HepG2 (cell line): ENCODE measurements around the gene FER1L5. TPM values are rescaled to one million over a fixed set of nuclear protein-coding genes. Genes with fewer than 3 reads are reported as not detected.
A peak's percentile ranks its signal among the peaks of the same experiment; 100 is the strongest.

Experiments
- ARNTL ChIP-seq: sonication (generic); formaldehyde crosslinking; IDR thresholded peaks from 2 replicates; pipeline ENCODE4 v1.4.0; 2020; ENCODE audit warnings: mild to moderate bottlenecking, missing genetic modification reagents
- FOXA3 ChIP-seq: IDR thresholded peaks from 2 replicates; pipeline ENCODE4 v1.6.1; 2016; ENCODE audit warnings: missing genetic modification reagents, missing compliant biosample characterization
- GATAD1 ChIP-seq: IDR thresholded peaks from 2 replicates; pipeline ENCODE4 v1.6.1; 2016; ENCODE audit warnings: missing genetic modification reagents, missing compliant biosample characterization
- ONECUT2 ChIP-seq: sonication (generic); formaldehyde crosslinking; IDR thresholded peaks from 2 replicates; pipeline ENCODE4 v1.4.0; 2020; ENCODE audit warnings: missing genetic modification reagents
- RCOR2 ChIP-seq: IDR thresholded peaks from 2 replicates; pipeline ENCODE4 v1.6.1; 2016; ENCODE audit warnings: missing biosample characterization, missing genetic modification reagents
- STAG1 ChIP-seq: sonication (generic); formaldehyde crosslinking; IDR thresholded peaks from 2 replicates; pipeline ENCODE4 v1.4.0; 2020; ENCODE audit warnings: missing genetic modification reagents
- YY1 ChIP-seq: IDR thresholded peaks from 2 replicates; pipeline ENCODE4 v1.6.1; 2011; ENCODE audit warnings: low read length, low read depth, moderate library complexity, mild to moderate bottlenecking; ENCODE audit not compliant: insufficient read depth, insufficient replicate concordance
- ZBTB8A ChIP-seq: sonication (generic); formaldehyde crosslinking; IDR thresholded peaks from 2 replicates; pipeline ENCODE4 v1.4.0; 2020; ENCODE audit warnings: mild to moderate bottlenecking, low read depth, missing genetic modification reagents, borderline replicate concordance
- ZNF552 ChIP-seq: sonication (generic); formaldehyde crosslinking; IDR thresholded peaks from 2 replicates; pipeline ENCODE4 v1.9.0; 2022; ENCODE audit warnings: missing genetic modification reagents, mild to moderate bottlenecking, borderline replicate concordance
- ZNF616 ChIP-seq: sonication (generic); formaldehyde crosslinking; IDR thresholded peaks from 2 replicates; pipeline ENCODE4 v1.5.0; 2020; ENCODE audit warnings: low read depth, mild to moderate bottlenecking, missing genetic modification reagents
- ZNF703 ChIP-seq: sonication (generic); formaldehyde crosslinking; IDR thresholded peaks from 2 replicates; pipeline ENCODE4 v1.5.1; 2020; ENCODE audit warnings: missing genetic modification reagents, mild to moderate bottlenecking, moderate library complexity, borderline replicate concordance
- polyA plus RNA-seq, 8 experiments: library from polyadenylated mRNA; depleted of rRNA in 3 of 8; stranded (reverse) in 7 of 8; unstranded in 1 of 8; fragments of >200 nt; fragmentation: Illumina TruSeq in 4 of 8; extraction: Trizol in 4 of 8; gene quantifications; 2 replicates each; pipeline versions ENCODE4 v1.2.1 to v1.2.3, GENCODE V29; 2011 to 2016; ENCODE audit warnings: low read depth in 4 of 8, missing spikeins in 1 of 8, mixed read lengths in 1 of 8; ENCODE audit not compliant: insufficient read depth in 1 of 8
- total RNA-seq, 5 experiments: library from RNA; depleted of rRNA; stranded (reverse); fragments of >200 nt; fragmentation: Illumina TruSeq; extraction: Trizol; gene quantifications; 2 replicates each; pipeline ENCODE4 v1.2.3, GENCODE V29; 2016; ENCODE audit warnings: low read depth in 1 of 5
- TF ChIP-seq, protein P1 (sequence below): sonication (generic); formaldehyde crosslinking; IDR thresholded peaks from 2 replicates; pipeline ENCODE4 v1.4.0; 2020; ENCODE audit warnings: missing genetic modification reagents; ENCODE audit errors: not compliant biosample characterization
- TF ChIP-seq, protein P2 (sequence below): sonication (generic); formaldehyde crosslinking; IDR thresholded peaks from 2 replicates; pipeline ENCODE4 v1.9.0; 2021; ENCODE audit warnings: missing genetic modification reagents, mild to moderate bottlenecking, borderline replicate concordance
- TF ChIP-seq, protein P3 (sequence below): sonication (generic); formaldehyde crosslinking; IDR thresholded peaks from 2 replicates; pipeline ENCODE4 v1.9.0; 2021; ENCODE audit warnings: missing genetic modification reagents, borderline replicate concordance
- TF ChIP-seq, protein P4 (sequence below): fragments of 450-650 bp; IDR thresholded peaks from 2 replicates; pipeline ENCODE4 v1.6.1; 2017
- TF ChIP-seq, protein P5 (sequence below): sonication (generic); formaldehyde crosslinking; IDR thresholded peaks from 2 replicates; pipeline ENCODE4 v1.5.0; 2020; ENCODE audit warnings: mild to moderate bottlenecking, missing genetic modification reagents, borderline replicate concordance
- TF ChIP-seq, protein P6 (sequence below): IDR thresholded peaks from 2 replicates; pipeline ENCODE4 v1.6.1; 2016; ENCODE audit warnings: mild to moderate bottlenecking, missing biosample characterization, missing genetic modification reagents
- TF ChIP-seq, protein P7 (sequence below): sonication (generic); formaldehyde crosslinking; IDR thresholded peaks from 2 replicates; pipeline ENCODE4 v1.5.0; 2020; ENCODE audit warnings: missing genetic modification reagents, mild to moderate bottlenecking, borderline replicate concordance

The FER1L5 gene
- total and polyA plus RNA-seq, 2 of the 13 experiments (the other 11 are each of a cell fraction or from before 2014, with no cell fraction given) = 0.02 to 0.08 TPM

DNA sequence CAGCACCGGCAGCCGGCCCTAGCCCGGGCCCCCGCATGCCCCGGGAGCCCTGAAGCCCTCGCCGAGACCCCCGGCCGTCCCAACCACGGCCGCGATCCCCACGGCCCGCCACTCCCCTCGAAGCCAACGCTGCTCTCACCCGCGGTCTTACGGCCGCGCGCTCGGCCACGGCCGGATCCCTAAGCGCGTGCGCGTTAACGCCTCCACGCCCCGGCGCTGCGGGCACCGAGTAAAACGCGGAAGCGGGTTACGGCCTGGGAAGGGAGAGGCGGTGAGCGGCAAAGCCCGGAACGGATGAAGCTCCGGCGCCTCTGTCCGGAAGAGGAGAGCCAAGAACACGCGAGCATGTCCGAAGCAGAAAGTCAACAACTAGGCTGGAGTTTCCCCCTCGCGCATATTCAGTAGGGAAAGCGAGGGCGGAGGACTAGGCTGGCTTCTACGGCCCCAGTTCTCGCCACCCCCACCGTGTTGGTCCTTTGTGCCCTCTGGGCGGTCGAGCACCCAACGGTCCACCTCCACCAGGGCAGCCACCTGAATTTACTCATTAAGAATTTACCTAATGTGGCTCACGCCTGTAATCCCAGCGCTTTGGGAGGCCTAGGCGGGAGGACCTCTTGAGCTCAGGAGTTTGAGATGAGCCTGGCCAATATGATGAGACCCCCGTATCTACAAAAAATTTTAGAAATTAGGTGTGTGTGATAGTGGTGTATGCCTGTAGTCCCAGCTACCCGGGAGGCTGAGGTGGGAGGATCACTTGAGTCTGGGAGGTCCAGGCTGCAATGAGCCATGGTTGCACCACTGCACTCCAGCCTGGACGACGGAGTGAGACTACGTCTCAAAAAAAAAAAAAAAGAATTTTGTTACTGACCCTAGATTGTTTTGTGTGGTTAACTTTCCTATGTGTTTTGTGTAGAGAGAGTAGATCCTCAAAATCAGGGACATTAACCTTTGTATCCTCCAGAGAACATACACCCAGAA lies 4.1 kb upstream of the FER1L5 start, which contains the start of gene KANSL3 (continued):
- no peak for TF ChIP-seq ONECUT2 (CRISPR knock-in tag)
- TF ChIP-seq, protein P1, sequence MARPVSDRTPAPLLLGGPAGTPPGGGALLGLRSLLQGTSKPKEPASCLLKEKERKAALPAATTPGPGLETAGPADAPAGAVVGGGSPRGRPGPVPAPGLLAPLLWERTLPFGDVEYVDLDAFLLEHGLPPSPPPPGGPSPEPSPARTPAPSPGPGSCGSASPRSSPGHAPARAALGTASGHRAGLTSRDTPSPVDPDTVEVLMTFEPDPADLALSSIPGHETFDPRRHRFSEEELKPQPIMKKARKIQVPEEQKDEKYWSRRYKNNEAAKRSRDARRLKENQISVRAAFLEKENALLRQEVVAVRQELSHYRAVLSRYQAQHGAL (CRISPR knock-in tag) = peak; percentile 92
- no peak for TF ChIP-seq ZBTB8A (CRISPR knock-in tag)
- TF ChIP-seq ARNTL (CRISPR knock-in tag) = peak; percentile 73; the same call in 1 of the 2 replicates
- TF ChIP-seq, protein P2, sequence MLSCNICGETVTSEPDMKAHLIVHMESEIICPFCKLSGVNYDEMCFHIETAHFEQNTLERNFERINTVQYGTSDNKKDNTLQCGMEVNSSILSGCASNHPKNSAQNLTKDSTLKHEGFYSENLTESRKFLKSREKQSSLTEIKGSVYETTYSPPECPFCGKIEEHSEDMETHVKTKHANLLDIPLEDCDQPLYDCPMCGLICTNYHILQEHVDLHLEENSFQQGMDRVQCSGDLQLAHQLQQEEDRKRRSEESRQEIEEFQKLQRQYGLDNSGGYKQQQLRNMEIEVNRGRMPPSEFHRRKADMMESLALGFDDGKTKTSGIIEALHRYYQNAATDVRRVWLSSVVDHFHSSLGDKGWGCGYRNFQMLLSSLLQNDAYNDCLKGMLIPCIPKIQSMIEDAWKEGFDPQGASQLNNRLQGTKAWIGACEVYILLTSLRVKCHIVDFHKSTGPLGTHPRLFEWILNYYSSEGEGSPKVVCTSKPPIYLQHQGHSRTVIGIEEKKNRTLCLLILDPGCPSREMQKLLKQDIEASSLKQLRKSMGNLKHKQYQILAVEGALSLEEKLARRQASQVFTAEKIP (CRISPR knock-in tag) = no peak
- TF ChIP-seq FOXA3 (CRISPR knock-in tag) = peak; percentile 93
- TF ChIP-seq STAG1 (CRISPR knock-in tag) = peak; percentile 38
- TF ChIP-seq, protein P3, sequence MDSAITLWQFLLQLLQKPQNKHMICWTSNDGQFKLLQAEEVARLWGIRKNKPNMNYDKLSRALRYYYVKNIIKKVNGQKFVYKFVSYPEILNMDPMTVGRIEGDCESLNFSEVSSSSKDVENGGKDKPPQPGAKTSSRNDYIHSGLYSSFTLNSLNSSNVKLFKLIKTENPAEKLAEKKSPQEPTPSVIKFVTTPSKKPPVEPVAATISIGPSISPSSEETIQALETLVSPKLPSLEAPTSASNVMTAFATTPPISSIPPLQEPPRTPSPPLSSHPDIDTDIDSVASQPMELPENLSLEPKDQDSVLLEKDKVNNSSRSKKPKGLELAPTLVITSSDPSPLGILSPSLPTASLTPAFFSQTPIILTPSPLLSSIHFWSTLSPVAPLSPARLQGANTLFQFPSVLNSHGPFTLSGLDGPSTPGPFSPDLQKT = peak; percentile 75
- peak; percentile 93 for TF ChIP-seq YY1
- peak; percentile 88 for TF ChIP-seq GATAD1 (CRISPR knock-in tag)
- TF ChIP-seq, protein P4, sequence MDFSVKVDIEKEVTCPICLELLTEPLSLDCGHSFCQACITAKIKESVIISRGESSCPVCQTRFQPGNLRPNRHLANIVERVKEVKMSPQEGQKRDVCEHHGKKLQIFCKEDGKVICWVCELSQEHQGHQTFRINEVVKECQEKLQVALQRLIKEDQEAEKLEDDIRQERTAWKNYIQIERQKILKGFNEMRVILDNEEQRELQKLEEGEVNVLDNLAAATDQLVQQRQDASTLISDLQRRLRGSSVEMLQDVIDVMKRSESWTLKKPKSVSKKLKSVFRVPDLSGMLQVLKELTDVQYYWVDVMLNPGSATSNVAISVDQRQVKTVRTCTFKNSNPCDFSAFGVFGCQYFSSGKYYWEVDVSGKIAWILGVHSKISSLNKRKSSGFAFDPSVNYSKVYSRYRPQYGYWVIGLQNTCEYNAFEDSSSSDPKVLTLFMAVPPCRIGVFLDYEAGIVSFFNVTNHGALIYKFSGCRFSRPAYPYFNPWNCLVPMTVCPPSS = no peak
- TF ChIP-seq ZNF552 (CRISPR knock-in tag) = peak; percentile 88
- peak; percentile 70; the same call in 1 of the 2 replicates for TF ChIP-seq ZNF616 (CRISPR knock-in tag)
- TF ChIP-seq, protein P5, sequence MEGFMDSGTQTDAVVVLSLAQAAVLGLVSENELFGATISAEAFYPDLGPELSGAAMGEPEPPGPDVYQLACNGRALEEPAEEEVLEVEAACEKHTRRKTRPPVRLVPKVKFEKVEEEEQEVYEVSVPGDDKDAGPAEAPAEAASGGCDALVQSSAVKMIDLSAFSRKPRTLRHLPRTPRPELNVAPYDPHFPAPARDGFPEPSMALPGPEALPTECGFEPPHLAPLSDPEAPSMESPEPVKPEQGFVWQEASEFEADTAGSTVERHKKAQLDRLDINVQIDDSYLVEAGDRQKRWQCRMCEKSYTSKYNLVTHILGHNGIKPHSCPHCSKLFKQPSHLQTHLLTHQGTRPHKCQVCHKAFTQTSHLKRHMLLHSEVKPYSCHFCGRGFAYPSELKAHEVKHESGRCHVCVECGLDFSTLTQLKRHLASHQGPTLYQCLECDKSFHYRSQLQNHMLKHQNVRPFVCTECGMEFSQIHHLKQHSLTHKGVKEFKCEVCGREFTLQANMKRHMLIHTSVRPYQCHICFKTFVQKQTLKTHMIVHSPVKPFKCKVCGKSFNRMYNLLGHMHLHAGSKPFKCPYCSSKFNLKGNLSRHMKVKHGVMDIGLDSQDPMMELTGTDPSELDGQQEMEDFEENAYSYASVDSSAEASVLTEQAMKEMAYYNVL (CRISPR knock-in tag) = peak; percentile 90
- peak; percentile 86 for TF ChIP-seq RCOR2 (CRISPR knock-in tag)
- TF ChIP-seq, protein P6, sequence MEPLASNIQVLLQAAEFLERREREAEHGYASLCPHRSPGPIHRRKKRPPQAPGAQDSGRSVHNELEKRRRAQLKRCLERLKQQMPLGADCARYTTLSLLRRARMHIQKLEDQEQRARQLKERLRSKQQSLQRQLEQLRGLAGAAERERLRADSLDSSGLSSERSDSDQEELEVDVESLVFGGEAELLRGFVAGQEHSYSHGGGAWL (CRISPR knock-in tag) = peak; percentile 96
- peak; percentile 49; the same call in 1 of the 2 replicates for TF ChIP-seq ZNF703 (CRISPR knock-in tag)
- TF ChIP-seq, protein P7, sequence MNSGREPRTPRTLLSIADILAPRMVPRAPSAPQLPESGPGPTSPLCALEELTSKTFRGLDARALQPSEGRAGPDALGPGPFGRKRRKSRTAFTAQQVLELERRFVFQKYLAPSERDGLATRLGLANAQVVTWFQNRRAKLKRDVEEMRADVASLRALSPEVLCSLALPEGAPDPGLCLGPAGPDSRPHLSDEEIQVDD (CRISPR knock-in tag) = peak; percentile 73; the same call in 1 of the 2 replicates
